Transverse colon (tissue), 3 donors: ENCODE results near the gene SP140L.

ENCODE experiments used
- POLR2A ChIP-seq: fragments of 450-650 bp; IDR thresholded peaks from one replicate; pipeline ENCODE4 v1.6.1; 2016; ENCODE audit warnings: antibody characterized with exemption, mild to moderate bottlenecking, moderate library complexity
- TF ChIP-seq, protein P1 (sequence below), 5 experiments: fragments of 200-600 bp in 3 of 5; fragments of 450-650 bp in 2 of 5; sonication (generic) in 3 of 5; IDR thresholded peaks; 1 replicate in 2 of 5; 2 replicates in 3 of 5; pipeline ENCODE4 v1.5.1; 2016 to 2017; ENCODE audit warnings: antibody characterized with exemption in 5 of 5, inconsistent platforms in 3 of 5, mild to moderate bottlenecking in 2 of 5, moderate library complexity in 1 of 5

GRCh38 chr2:230425377-230425776 is 98.4 kb downstream of the SP140L start:
- TF ChIP-seq, protein P1, sequence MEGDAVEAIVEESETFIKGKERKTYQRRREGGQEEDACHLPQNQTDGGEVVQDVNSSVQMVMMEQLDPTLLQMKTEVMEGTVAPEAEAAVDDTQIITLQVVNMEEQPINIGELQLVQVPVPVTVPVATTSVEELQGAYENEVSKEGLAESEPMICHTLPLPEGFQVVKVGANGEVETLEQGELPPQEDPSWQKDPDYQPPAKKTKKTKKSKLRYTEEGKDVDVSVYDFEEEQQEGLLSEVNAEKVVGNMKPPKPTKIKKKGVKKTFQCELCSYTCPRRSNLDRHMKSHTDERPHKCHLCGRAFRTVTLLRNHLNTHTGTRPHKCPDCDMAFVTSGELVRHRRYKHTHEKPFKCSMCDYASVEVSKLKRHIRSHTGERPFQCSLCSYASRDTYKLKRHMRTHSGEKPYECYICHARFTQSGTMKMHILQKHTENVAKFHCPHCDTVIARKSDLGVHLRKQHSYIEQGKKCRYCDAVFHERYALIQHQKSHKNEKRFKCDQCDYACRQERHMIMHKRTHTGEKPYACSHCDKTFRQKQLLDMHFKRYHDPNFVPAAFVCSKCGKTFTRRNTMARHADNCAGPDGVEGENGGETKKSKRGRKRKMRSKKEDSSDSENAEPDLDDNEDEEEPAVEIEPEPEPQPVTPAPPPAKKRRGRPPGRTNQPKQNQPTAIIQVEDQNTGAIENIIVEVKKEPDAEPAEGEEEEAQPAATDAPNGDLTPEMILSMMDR (IDR thresholded peaks at IDR 0.05): no peak
- no peak for TF ChIP-seq POLR2A
